ENCODE measurements around the gene ASTE1. TPM values are rescaled to one million over a fixed set of nuclear protein-coding genes. Genes with fewer than 3 reads are reported as not detected.
"Not testable (repeated sequence)": the region's sequence is repeated elsewhere in the genome, so short reads cannot be mapped to it uniquely, and the experiment has no call there.

Gene ASTE1
- total and polyA plus RNA-seq, 2 donors = 8.1 to 13.3 TPM

- H3K36me3 ChIP-seq (ENCODE audit: control insufficient read depth in 2 of 2, insufficient read depth in 2 of 2, low read length in 1 of 2) = peaks cover 16 to 37% of the 10 kb centered on the region in 2 donors
- not testable (repeated sequence) for H3K4me3 ChIP-seq (ENCODE audit: low read length in 2 of 2); H3K27me3 ChIP-seq (ENCODE audit: control insufficient read depth in 2 of 2, insufficient read depth in 1 of 2, low read length in 1 of 2); H3K4me1 ChIP-seq (ENCODE audit: control insufficient read depth in 2 of 2, insufficient read depth in 2 of 2, low read length in 2 of 2); DNase-seq (ENCODE audit: low read depth in 6 of 9, low spot score in 9 of 9); H3K9me3 ChIP-seq (ENCODE audit: control insufficient read depth in 2 of 2, insufficient read depth in 1 of 2, low read length in 1 of 2); H3K27ac ChIP-seq (ENCODE audit: low read depth in 1 of 2, low read length in 1 of 2)
- WGBS = 99% methylated on average over 2 of the region's 2 CpGs
These were observed 54.0 kb downstream of the ASTE1 start for GRCh38 chr3:130972592-130972991.

DNA sequence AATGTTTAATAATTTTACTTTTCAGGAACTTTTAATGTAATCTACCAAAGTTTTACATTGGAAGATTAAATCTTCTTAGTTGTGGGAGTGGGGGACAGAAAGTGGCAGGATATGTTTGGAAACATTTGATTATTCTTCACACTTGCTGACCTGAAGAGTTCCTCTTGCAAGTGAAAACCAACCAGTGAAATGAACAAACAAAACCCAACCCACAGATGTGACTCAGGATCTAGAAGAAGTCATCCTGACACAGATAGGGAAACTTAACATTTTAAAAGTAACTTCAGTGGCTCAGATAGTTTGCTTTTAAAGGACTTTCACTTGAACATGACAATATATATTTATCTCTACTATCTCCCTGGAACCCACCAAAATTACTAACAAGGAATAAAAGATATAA is 55.4 kb downstream of the ASTE1 start:
- Histone ChIP-seq H3K27ac (ENCODE audit: low read depth in 1 of 2, low read length in 1 of 2) (no peak overlapping the region), H3K4me3 (ENCODE audit: low read length in 2 of 2) (no peak overlapping the region), H3K27me3 (ENCODE audit: control insufficient read depth in 2 of 2, insufficient read depth in 1 of 2, low read length in 1 of 2) (no peaks in the 10 kb centered on the region), H3K4me1 (ENCODE audit: control insufficient read depth in 2 of 2, insufficient read depth in 2 of 2, low read length in 2 of 2) (no peaks in the 10 kb centered on the region), H3K36me3 (ENCODE audit: control insufficient read depth in 2 of 2, insufficient read depth in 2 of 2, low read length in 1 of 2) (peaks cover 10 to 35% of the 10 kb centered on the region in 2 donors), H3K9me3 (ENCODE audit: control insufficient read depth in 2 of 2, insufficient read depth in 1 of 2, low read length in 1 of 2) (no peaks in the 10 kb centered on the region)
- DNase-seq (ENCODE audit: low read depth in 6 of 9, low spot score in 9 of 9) = no peak

DNA sequence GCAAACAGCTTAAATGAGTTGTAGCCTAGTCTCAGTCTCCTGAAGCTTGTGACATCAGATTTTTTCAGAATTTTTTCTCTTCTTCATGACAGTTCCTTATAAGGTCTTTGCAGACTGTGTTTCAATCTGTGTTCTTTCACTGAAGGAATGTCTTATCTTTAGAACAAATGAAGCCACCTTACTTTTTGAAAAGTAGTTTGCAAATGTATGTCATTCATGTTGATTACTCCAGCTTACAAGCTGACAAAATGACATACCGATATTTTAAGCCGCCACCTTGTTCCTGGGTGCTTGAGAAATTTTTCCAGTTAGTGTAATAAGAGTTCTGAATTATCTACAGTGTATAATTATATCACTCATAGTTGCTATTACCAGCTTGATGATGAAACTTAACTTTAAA is 57.0 kb downstream of the ASTE1 start:
- no peak overlapping the region for H3K27ac ChIP-seq (ENCODE audit: low read depth in 1 of 2, low read length in 1 of 2)
- H3K36me3 ChIP-seq (ENCODE audit: control insufficient read depth in 2 of 2, insufficient read depth in 2 of 2, low read length in 1 of 2) = peaks cover 9 to 40% of the 10 kb centered on the region in 2 donors
- over 99% methylated on average over 2 of the region's 2 CpGs for WGBS
- no peak overlapping the region for H3K4me3 ChIP-seq (ENCODE audit: low read length in 2 of 2)
- no peaks in the 10 kb centered on the region for H3K4me1 ChIP-seq (ENCODE audit: control insufficient read depth in 2 of 2, insufficient read depth in 2 of 2, low read length in 2 of 2)
- DNase-seq (ENCODE audit: low read depth in 6 of 9, low spot score in 9 of 9) = no peak
- no peaks in the 10 kb centered on the region for H3K27me3 ChIP-seq (ENCODE audit: control insufficient read depth in 2 of 2, insufficient read depth in 1 of 2, low read length in 1 of 2)
- no peaks in the 10 kb centered on the region for H3K9me3 ChIP-seq (ENCODE audit: control insufficient read depth in 2 of 2, insufficient read depth in 1 of 2, low read length in 1 of 2)

DNA sequence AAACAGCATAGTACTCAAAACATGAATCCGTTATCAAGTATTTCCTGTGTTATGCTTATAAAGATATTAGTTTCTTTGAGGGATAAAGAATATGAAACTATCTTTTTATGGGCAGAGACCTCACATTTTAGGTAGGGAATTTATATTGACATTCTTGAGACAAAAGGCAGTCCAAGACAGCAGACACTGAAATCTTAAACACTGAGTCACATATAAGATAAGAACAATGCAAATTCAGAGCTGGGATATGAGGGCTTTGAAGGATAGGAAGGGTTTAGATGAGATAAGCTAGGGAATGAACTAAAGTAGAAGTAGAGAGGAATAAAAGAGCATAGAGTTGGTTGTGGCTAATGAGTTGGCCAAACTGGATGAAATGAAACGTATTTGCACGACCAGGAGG is 58.4 kb downstream of the ASTE1 start:
- WGBS = 98% methylated on average over 3 of the region's 3 CpGs
- Histone ChIP-seq H3K36me3 (ENCODE audit: control insufficient read depth in 2 of 2, insufficient read depth in 2 of 2, low read length in 1 of 2) (peaks cover 9 to 38% of the 10 kb centered on the region in 2 donors), H3K9me3 (ENCODE audit: control insufficient read depth in 2 of 2, insufficient read depth in 1 of 2, low read length in 1 of 2) (no peaks in the 10 kb centered on the region), H3K27ac (ENCODE audit: low read depth in 1 of 2, low read length in 1 of 2) (no peak overlapping the region), H3K4me1 (ENCODE audit: control insufficient read depth in 2 of 2, insufficient read depth in 2 of 2, low read length in 2 of 2) (no peaks in the 10 kb centered on the region), H3K4me3 (ENCODE audit: low read length in 2 of 2) (no peak overlapping the region), H3K27me3 (ENCODE audit: control insufficient read depth in 2 of 2, insufficient read depth in 1 of 2, low read length in 1 of 2) (no peaks in the 10 kb centered on the region)
- no peak for DNase-seq (ENCODE audit: low read depth in 6 of 9, low spot score in 9 of 9)

DNA sequence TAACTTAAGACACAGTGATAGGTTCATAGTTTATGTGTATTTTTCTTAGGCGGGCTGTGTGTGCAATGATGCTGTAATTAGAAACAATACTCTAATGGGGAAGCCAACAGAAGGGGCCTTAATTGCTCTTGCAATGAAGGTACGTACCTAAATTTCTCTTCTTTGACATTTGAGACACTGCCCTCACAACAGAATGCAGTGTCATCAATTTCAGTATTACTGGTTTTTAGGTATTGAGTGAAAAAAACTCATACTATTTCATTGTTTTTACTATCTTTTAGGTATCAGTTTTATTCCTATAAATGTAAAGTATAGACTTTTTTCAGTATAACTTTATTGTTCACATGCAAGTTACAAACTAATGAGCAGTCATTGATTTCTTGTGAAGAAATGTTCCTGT is 59.3 kb downstream of the ASTE1 start:
- WGBS = 95% methylated on average over 2 of the region's 2 CpGs
- no peak overlapping the region for H3K4me3 ChIP-seq (ENCODE audit: low read length in 2 of 2)
- no peaks in the 10 kb centered on the region for H3K9me3 ChIP-seq (ENCODE audit: control insufficient read depth in 2 of 2, insufficient read depth in 1 of 2, low read length in 1 of 2)
- H3K36me3 ChIP-seq (ENCODE audit: control insufficient read depth in 2 of 2, insufficient read depth in 2 of 2, low read length in 1 of 2) = peaks cover 9 to 36% of the 10 kb centered on the region in 2 donors
- no peaks in the 10 kb centered on the region for H3K4me1 ChIP-seq (ENCODE audit: control insufficient read depth in 2 of 2, insufficient read depth in 2 of 2, low read length in 2 of 2)
- no peaks in the 10 kb centered on the region for H3K27me3 ChIP-seq (ENCODE audit: control insufficient read depth in 2 of 2, insufficient read depth in 1 of 2, low read length in 1 of 2)
- DNase-seq (ENCODE audit: low read depth in 6 of 9, low spot score in 9 of 9) = no peak
- H3K27ac ChIP-seq (ENCODE audit: low read depth in 1 of 2, low read length in 1 of 2) = no peak overlapping the region

DNA sequence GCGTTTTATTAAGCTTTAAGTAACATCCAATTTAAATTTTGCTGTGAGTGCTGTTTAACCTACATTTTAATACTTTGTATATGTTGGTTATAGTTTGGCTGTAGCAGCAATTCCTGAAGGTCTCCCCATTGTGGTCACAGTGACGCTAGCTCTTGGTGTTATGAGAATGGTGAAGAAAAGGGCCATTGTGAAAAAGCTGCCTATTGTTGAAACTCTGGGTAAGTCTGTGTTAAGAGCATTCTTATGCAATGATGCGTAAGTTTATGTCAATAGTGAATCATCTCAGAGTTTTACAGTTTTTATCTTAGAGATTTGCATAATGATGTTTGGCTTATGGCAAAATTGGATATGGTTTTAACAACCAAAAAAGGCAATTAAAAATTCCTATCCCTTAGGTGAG is 62.7 kb downstream of the ASTE1 start:
- H3K9me3 ChIP-seq (ENCODE audit: control insufficient read depth in 2 of 2, insufficient read depth in 1 of 2, low read length in 1 of 2) = no peaks in the 10 kb centered on the region
- no peak overlapping the region for H3K27ac ChIP-seq (ENCODE audit: low read depth in 1 of 2, low read length in 1 of 2)
- no peaks in the 10 kb centered on the region for H3K4me1 ChIP-seq (ENCODE audit: control insufficient read depth in 2 of 2, insufficient read depth in 2 of 2, low read length in 2 of 2)
- WGBS = 99% methylated on average over 3 of the region's 3 CpGs
- no peak overlapping the region for H3K4me3 ChIP-seq (ENCODE audit: low read length in 2 of 2)
- no peaks in the 10 kb centered on the region for H3K27me3 ChIP-seq (ENCODE audit: control insufficient read depth in 2 of 2, insufficient read depth in 1 of 2, low read length in 1 of 2)
- peaks cover 0 to 38% of the 10 kb centered on the region in 2 donors for H3K36me3 ChIP-seq (ENCODE audit: control insufficient read depth in 2 of 2, insufficient read depth in 2 of 2, low read length in 1 of 2)
- no peak for DNase-seq (ENCODE audit: low read depth in 6 of 9, low spot score in 9 of 9)

Other genes starting within 250 kb of the ASTE1 start
- 40.6 TPM for gene ATP2C1, start 132.7 kb downstream of the ASTE1 start, total RNA-seq
- 60.2 TPM for gene ATP2C1, start 132.7 kb downstream of the ASTE1 start, polyA plus RNA-seq
- gene NEK11, start 52 bp upstream of the ASTE1 start, total RNA-seq = 1.8 TPM
- gene NEK11, start 52 bp upstream of the ASTE1 start, polyA plus RNA-seq = 3.2 TPM